ENCODE results near the gene TEX264. TPM values are rescaled to one million over a fixed set of nuclear protein-coding genes. Genes with fewer than 3 reads are reported as not detected.

TEX264 gene
- total RNA-seq, 2 experiments from 2014 or later, result 45.6 to 50.3 TPM

DNA sequence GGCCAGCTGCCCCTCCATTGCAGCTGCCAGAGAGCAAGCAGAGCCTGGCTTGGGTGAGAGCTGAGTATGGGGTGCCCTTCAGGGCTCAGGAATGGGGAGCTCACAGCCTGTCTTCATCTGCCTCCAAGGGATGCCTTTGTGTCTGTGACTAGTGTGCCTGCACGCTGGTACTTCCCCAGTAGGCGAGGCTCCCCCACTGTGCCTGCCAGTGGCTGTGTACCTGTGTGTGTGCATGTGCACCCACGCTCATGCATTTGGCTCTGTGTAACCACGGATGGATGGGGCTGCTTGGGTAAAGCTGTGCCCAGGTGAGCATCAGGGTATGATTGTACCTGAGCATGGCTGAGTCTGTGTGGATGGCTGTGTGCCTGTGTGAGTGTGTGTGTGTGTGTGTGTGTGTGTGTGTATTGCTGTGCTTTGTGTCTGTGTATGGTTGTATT lies 33.5 kb downstream of the TEX264 start:
- BruUV-seq (replicated peaks), result no TSS peak
- peaks cover 21% of the 10 kb centered on the region for H3K36me3 ChIP-seq (ENCODE audit: insufficient read depth, low read length)
- no peak for TF ChIP-seq EZH2phosphoT487 (IDR thresholded peaks at IDR 0.05; ENCODE audit: borderline replicate concordance, low read depth, low read length)
- TF ChIP-seq, protein P1, sequence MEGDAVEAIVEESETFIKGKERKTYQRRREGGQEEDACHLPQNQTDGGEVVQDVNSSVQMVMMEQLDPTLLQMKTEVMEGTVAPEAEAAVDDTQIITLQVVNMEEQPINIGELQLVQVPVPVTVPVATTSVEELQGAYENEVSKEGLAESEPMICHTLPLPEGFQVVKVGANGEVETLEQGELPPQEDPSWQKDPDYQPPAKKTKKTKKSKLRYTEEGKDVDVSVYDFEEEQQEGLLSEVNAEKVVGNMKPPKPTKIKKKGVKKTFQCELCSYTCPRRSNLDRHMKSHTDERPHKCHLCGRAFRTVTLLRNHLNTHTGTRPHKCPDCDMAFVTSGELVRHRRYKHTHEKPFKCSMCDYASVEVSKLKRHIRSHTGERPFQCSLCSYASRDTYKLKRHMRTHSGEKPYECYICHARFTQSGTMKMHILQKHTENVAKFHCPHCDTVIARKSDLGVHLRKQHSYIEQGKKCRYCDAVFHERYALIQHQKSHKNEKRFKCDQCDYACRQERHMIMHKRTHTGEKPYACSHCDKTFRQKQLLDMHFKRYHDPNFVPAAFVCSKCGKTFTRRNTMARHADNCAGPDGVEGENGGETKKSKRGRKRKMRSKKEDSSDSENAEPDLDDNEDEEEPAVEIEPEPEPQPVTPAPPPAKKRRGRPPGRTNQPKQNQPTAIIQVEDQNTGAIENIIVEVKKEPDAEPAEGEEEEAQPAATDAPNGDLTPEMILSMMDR (conservative IDR thresholded peaks at IDR 0.05; ENCODE audit: low read length), result no peak
- no peak overlapping the region for H3K4me2 ChIP-seq (ENCODE audit: low read length)
- ChIA-PET POLR2A (interaction anchor here (0.8 kb wide), 1 partner anchor 9 kb away, joined by 3 read pairs; no protein-coding TSS in a partner anchor), CTCF (ENCODE audit: unreplicated experiment) (no interaction called here)
- H3K79me2 ChIP-seq (ENCODE audit: insufficient read depth, low read depth, low read length), result no peaks in the 10 kb centered on the region
- H3K9me2 ChIP-seq (ENCODE audit: insufficient read depth, low read length), result no peaks in the 10 kb centered on the region
- intact Hi-C loops (cut with micrococcal nuclease; ENCODE audit: unreplicated experiment), result no loop called here
- no peaks in the 10 kb centered on the region for H3K9me3 ChIP-seq (ENCODE audit: low read length)
- H3K27ac ChIP-seq (ENCODE audit: low read depth, low read length, poor library complexity, severe bottlenecking), result no peak overlapping the region
- no peak for DNase-seq (ENCODE audit: low spot score)
- no peaks in the 10 kb centered on the region for H3K4me1 ChIP-seq (ENCODE audit: insufficient read depth, low read length, poor library complexity, severe bottlenecking)
- H2AFZ ChIP-seq (ENCODE audit: low read length), result no peak overlapping the region
- no peak overlapping the region for H3K4me3 ChIP-seq (ENCODE audit: low read depth, low read length, poor library complexity, severe bottlenecking)
- H4K20me1 ChIP-seq (ENCODE audit: insufficient read depth, low read length), result no peaks in the 10 kb centered on the region

DNA sequence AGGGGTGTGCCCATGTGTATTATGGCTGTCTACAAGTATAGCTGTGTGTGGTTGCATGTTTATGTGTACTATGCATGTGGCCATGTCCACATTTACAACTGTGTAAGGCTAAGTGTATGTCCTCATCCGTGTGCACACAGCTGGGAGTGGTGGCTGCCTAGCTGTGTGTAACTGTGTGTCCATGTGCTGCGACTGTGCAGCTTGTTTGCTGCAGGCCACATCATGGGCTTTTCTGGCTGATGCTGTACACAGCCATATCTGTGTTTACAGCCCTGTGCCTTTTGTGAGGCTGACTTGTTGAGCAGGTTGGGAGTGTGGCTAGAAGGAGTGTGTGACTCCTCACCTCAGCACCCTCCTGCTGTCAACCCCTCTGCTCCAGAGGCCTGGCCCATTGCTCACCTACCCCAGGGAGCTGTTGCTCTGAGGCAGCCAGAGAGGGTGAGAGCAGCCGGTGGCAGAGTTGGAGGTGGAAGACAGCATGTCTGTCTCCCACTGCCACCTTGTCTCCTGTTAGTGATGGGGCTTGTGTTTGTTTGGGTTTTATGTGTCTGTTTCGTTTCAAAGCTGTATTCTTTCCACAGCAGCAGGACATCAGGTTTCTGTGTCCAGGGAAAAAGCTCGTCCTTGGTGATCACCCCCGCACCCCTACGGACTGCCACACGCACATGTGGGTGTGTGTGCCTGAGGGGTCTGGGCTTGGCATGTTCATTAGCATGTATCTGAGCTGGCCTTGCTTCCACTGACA lies 34.4 kb downstream of the TEX264 start:
- Histone ChIP-seq H2AFZ (ENCODE audit: low read length) (no peak overlapping the region), H3K79me2 (ENCODE audit: insufficient read depth, low read depth, low read length) (no peaks in the 10 kb centered on the region), H4K20me1 (ENCODE audit: insufficient read depth, low read length) (no peaks in the 10 kb centered on the region), H3K4me2 (ENCODE audit: low read length) (no peak overlapping the region), H3K9me3 (ENCODE audit: low read length) (no peaks in the 10 kb centered on the region), H3K9me2 (ENCODE audit: insufficient read depth, low read length) (no peaks in the 10 kb centered on the region), H3K4me3 (ENCODE audit: low read depth, low read length, poor library complexity, severe bottlenecking) (no peak overlapping the region), H3K36me3 (ENCODE audit: insufficient read depth, low read length) (peaks cover 12% of the 10 kb centered on the region; the same call in 1 of the 2 replicates), H3K4me1 (ENCODE audit: insufficient read depth, low read length, poor library complexity, severe bottlenecking) (no peaks in the 10 kb centered on the region), H3K27ac (ENCODE audit: low read depth, low read length, poor library complexity, severe bottlenecking) (no peak overlapping the region)
- no peak for DNase-seq (ENCODE audit: low spot score)
- ChIA-PET CTCF (ENCODE audit: unreplicated experiment) (no interaction called here), POLR2A (interaction anchor here (0.5 kb wide), 1 partner anchor 100 kb away, joined by 3 read pairs; no protein-coding TSS in a partner anchor)
- intact Hi-C loops (cut with micrococcal nuclease; ENCODE audit: unreplicated experiment), result no loop called here
- TF ChIP-seq, protein P1 (conservative IDR thresholded peaks at IDR 0.05; ENCODE audit: low read length), result no peak
- BruUV-seq (replicated peaks), result no TSS peak

DNA sequence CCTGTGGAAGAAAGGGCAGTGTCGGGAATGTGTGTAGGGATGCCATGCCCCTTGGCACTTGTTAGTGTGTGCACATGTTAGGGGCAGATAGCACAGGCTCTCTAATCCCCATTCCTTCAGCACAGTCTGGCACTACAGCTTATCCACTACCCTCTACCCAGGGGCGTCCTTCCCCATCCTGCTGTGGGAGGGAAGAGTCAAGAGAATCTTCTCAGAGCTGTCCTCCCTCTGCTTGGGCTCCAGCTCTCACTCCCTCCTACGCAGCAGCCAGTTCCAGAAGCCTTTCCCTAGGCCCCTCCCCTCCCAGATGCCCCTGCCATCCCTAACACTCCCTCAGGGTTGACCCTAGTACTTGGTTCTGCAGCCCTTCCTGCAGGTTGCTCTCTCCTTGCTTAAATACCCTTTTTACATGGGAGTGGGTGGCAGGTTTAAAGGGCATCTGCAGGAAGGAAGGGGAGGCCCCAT lies 35.0 kb downstream of the TEX264 start:
- Histone ChIP-seq H3K9me2 (ENCODE audit: insufficient read depth, low read length) (no peaks in the 10 kb centered on the region), H3K4me3 (ENCODE audit: low read depth, low read length, poor library complexity, severe bottlenecking) (no peak overlapping the region), H2AFZ (ENCODE audit: low read length) (no peak overlapping the region), H3K79me2 (ENCODE audit: insufficient read depth, low read depth, low read length) (no peaks in the 10 kb centered on the region), H3K36me3 (ENCODE audit: insufficient read depth, low read length) (peaks cover 12% of the 10 kb centered on the region; the same call in 1 of the 2 replicates), H3K27ac (ENCODE audit: low read depth, low read length, poor library complexity, severe bottlenecking) (no peak overlapping the region), H3K4me2 (ENCODE audit: low read length) (no peak overlapping the region), H3K4me1 (ENCODE audit: insufficient read depth, low read length, poor library complexity, severe bottlenecking) (no peaks in the 10 kb centered on the region), H3K9me3 (ENCODE audit: low read length) (no peaks in the 10 kb centered on the region), H4K20me1 (ENCODE audit: insufficient read depth, low read length) (no peaks in the 10 kb centered on the region)
- DNase-seq (ENCODE audit: low spot score), result no peak
- ChIA-PET CTCF (ENCODE audit: unreplicated experiment) (no interaction called here), POLR2A (interaction anchor here (0.5 kb wide), 1 partner anchor 101 kb away, joined by 3 read pairs; no protein-coding TSS in a partner anchor)
- intact Hi-C loops (cut with micrococcal nuclease; ENCODE audit: unreplicated experiment), result no loop called here
- TF ChIP-seq, protein P1 (conservative IDR thresholded peaks at IDR 0.05; ENCODE audit: low read length), result no peak
- no peak for TF ChIP-seq EZH2phosphoT487 (IDR thresholded peaks at IDR 0.05; ENCODE audit: borderline replicate concordance, low read depth, low read length)
- no TSS peak for BruUV-seq (replicated peaks)
